ENCODE measurements around the gene CASQ2.

Gene CASQ2

GRCh38 chr1:115768549-115768948 lies at the start of gene CASQ2:
TSS of gene CASQ2 (minus strand) at chr1:115768714. CDS start at chr1:115768541, 173 bp downstream.
- no peak for DNase-seq (ENCODE audit: low read depth)

GRCh38 chr1:115815694-115816093 lies 47.2 kb upstream of the CASQ2 start:
- no peak for DNase-seq (ENCODE audit: low read depth)

DNA sequence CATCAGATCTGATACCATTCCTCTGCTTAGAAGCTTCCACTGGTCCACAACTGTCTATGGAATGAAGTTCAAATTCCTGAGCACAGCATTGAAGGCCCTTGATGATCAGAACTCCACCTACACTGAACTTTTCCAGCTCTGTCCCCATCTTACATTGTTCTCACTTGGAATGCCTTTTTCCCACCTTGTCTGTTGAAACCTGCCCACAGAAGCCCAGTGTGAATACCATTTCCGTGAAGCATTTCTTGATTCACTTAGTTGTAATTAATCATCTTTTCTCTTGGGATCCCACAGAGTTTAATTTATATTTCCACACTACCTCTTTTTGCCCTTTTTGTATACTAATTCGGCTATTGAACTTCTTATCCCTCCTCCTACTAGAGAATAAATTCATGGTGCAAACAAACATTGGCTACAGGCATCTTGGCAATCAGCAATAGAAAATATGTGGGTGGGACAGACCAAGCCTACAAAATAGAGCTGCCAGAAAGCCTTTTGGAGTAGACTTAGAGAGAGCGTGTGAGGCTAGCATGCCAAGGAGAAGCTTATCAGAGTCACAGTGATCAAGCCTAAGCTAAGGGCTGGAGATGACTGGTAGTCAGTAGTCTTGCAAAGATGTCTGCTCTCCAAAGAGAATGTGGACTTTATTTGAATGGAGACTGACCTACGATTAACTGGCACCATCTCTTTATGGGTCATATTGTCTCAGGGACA lies 46.3 kb upstream of the CASQ2 start:
- DNase-seq (ENCODE audit: low read depth) = no peak

DNA sequence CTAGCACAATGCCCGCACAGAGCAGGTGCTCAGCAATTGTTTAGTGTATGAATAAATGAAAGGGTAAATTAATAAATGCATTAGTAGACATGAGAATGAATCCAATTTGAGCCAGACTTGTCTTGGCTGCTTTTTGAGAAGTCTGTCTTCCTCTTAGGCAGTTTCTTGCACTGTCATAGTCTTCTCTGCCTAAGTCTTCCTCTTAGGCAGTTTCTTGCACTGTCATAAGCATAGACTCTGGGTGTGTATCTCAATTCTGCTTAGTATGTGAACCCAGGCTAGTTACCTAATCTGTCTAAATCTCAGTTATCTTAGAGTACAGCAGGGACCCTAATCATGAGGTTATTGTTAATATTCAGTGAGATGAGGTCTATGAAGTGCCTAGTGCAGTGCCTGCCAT lies 45.2 kb upstream of the CASQ2 start:
- DNase-seq (ENCODE audit: low read depth) = no peak

GRCh38 chr1:115811140-115811828 lies 42.8 kb upstream of the CASQ2 start:
- no peak for DNase-seq (ENCODE audit: low read depth)

DNA sequence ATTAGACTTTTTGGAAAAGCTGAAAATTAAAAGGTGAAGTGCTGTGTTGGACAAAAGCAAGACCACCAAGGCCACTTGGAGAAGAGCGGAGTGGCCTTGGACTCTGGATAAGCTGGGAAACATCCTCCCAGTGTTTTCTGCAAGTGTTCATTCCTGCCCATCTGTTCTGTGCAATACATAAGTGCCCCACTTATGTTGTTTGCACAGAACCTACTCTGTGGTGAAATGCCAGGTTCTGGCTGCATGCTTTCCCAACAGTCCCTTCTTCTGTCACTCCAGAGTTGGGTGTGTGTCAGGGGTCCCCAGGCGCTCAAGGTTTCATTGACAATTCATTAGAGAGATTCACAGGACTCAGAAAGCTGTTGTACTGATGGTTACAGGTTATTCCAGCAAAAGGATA lies 42.1 kb upstream of the CASQ2 start:
- DNase-seq (ENCODE audit: low read depth) = no peak

DNA sequence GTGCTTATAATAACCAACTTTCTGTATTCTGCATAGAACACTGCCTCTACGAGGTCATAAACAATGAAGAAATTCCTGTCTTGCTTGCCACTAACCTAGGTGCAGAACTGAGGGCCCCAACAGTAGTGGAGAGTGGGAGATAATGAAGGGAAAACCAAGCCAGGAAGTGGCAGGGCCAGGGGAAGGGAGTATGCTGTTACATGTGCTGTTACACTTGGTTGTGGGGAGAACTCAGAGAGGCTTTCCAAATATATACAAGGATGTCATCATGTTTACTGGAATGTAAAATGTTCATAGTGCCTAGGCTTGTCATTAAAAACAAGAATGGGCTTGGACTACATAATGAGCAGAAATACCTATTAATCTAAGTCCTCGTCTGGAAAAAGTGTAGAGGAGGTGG lies 41.3 kb upstream of the CASQ2 start:
- no peak for DNase-seq (ENCODE audit: low read depth)

DNA sequence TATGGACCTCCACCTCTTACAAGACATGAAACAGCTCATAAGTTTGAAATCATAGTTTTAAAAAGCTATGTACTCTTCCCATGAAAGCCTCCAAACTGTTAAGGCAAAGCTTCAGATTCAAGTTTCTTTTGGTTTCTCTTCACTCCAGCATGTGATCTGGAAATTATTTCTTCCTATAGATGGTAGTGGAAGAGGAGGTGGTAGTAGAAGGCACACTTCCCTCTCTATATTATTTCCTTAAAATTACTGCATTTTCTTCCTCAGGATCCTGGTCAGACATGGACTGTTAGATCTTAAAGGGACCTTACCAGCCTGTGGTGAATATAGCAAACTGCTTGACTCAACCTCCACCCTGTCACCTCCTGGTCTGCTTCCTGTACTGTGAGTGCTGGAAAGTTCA lies 40.6 kb upstream of the CASQ2 start:
- no peak for DNase-seq (ENCODE audit: low read depth)

DNA sequence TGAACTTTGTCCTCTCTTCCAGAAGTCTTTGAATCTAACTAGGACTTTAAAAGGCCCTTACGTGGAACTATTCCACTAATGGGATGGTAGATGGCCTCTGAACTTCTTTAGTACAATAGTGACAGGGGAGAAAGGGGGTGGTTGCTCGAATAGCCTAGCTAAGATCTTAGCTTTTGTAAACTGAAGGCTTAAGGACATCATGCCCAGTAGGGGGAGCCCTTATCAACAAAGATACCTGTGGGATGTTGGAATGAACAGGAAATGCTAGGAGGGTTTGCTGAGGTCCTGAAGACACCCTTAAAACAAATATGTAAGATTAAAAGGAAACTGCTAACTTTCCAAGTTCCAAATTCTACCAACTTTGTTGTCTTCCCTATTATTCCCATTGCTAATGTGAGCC lies 39.2 kb upstream of the CASQ2 start:
- DNase-seq (ENCODE audit: low read depth) = peak; percentile 13

GRCh38 chr1:115805597-115805996 lies 37.1 kb upstream of the CASQ2 start:
- DNase-seq (ENCODE audit: low read depth) = no peak

- DNase-seq (ENCODE audit: low read depth) = no peak
Measured at GRCh38 chr1:115802416-115802815, 33.9 kb upstream of the CASQ2 start.

DNA sequence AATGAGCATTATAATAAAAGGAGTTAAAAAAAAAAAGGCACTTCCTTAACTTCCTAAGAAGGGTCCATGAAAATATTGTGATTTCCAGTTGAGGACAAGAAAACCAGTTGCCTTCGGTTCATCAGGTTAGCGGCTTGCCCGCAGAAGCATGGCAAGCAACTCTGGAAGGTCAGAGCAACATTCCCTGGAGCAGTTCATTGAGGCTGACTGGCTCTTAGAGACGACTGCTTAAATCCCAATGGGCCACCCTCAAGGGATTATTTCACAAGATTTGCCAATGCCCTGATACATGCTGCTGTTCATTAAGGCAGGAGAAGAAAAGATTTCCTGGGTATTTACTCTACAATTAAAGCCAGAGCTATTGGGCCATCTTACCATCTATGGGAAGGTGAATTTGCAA lies 29.0 kb upstream of the CASQ2 start:
- no peak for DNase-seq (ENCODE audit: low read depth)

DNA sequence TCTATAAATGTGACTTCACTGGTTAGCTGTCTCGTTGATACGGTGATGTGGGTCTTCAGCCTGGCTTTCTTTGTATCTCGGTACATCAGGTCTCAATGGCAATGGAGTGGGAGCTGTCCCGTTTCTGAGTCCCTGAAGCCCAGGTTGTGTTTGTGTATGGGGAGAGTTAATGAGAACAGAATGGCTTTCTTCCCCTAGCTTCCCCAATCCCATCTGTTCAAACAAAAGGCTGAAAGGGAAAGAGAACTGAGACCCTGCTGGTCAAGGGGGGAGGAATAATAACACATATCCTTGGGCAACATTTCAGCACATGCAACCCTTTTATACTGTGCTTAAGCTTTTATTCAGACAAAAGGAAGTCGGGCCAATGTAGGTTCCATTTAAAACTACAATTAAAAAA lies 28.4 kb upstream of the CASQ2 start:
- DNase-seq (ENCODE audit: low read depth) = no peak

GRCh38 chr1:115796036-115796435 lies 27.5 kb upstream of the CASQ2 start:
- DNase-seq (ENCODE audit: low read depth) = no peak

GRCh38 chr1:115794976-115795639 lies 26.6 kb upstream of the CASQ2 start:
- no peak for DNase-seq (ENCODE audit: low read depth)

- DNase-seq (ENCODE audit: low read depth) = no peak
Measured at GRCh38 chr1:115793162-115793561, 24.6 kb upstream of the CASQ2 start.

DNA sequence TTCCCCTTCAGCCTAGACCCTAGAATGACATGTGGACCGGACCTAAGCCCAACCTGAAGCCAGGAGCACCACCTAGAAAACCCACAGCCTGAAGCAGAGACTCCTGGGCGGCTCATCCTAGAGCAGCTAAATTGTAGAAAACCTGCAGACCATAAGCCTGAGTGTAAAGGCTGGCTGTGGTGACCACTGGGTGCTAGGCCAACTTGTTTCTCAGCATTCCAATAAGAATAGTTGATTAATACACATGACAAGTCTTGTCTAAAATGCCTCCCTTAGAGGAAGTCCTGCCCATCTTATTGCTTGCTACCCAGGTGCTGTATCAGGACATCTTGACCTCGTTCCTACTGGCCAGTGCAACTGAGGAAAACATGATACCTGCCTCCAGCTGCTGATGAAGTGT lies 23.3 kb upstream of the CASQ2 start:
- no peak for DNase-seq (ENCODE audit: low read depth)

DNA sequence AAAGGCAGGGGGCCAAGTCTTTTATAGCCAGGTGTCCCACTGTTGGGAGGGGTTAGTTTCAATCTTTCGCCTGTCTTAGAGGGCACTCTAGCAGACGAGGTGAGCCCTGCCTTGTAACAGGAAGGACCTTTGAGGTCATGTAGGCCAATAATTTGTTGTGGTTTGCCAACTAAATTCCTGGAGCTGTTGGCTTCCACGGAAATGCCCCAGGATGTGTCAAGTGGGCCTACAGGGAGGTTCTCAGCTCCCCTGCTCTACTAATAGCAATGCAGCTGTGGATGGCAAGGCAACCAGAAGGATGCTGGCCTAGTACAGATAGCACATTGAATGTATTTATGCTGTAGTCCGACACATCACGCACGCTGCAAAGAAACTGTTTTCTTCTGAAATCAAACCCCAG lies 22.3 kb upstream of the CASQ2 start:
- no peak for DNase-seq (ENCODE audit: low read depth)

GRCh38 chr1:115790356-115790755 lies 21.8 kb upstream of the CASQ2 start:
- no peak for DNase-seq (ENCODE audit: low read depth)

DNA sequence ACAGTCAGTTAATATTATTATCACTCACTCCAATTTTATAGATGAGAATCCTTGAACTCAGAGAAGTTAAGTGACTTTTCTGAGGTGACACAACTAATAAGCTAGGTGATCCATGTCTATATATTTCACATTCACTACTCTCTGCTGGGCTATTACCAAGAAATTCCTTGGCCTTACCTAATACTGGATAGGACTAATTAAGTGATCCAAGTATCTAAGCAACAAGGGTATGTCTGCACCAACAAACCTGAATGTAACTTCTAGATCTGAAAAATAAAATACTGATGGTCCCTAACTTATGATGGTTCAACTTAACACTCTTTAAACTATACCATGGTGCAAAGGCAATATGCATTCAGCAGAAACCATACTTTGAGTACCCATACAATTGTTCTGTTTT lies 14.8 kb upstream of the CASQ2 start:
- no peak for DNase-seq (ENCODE audit: low read depth)

- DNase-seq (ENCODE audit: low read depth) = peak; percentile 82
Measured at GRCh38 chr1:115782571-115783281, 14.2 kb upstream of the CASQ2 start.

GRCh38 chr1:115781851-115782250 lies 13.3 kb upstream of the CASQ2 start:
- DNase-seq (ENCODE audit: low read depth) = no peak

DNA sequence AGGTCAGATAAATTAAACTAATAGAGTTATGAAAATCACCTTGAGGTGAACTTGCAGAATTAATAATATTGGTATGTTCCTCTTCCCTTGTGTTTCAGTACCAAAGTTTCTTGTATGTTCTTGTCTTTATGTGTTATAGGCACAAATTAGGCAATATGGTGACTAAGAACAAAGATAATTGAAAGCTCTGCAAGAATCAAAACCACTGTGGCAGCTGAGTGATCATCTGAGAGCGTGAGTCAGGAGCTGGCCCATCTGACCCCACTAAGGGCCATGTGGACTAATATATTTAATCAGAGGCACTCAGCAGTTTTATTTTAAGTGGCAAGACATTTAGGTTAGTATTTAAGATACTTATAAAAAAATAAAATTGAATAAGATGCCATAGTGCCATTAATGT lies 12.8 kb upstream of the CASQ2 start:
- peak; percentile 54 for DNase-seq (ENCODE audit: low read depth)

Measured in GM04503 (cell line).